ENCODE measurements around the gene CDHR3. TPM values are rescaled to one million over a fixed set of nuclear protein-coding genes. Genes with fewer than 3 reads are reported as not detected.
"Not testable (repeated sequence)": the region's sequence is repeated elsewhere in the genome, so short reads cannot be mapped to it uniquely, and the experiment has no call there.

CDHR3 gene
- total RNA-seq, 1 donor from 2014 or later, result 0.62 TPM

DNA sequence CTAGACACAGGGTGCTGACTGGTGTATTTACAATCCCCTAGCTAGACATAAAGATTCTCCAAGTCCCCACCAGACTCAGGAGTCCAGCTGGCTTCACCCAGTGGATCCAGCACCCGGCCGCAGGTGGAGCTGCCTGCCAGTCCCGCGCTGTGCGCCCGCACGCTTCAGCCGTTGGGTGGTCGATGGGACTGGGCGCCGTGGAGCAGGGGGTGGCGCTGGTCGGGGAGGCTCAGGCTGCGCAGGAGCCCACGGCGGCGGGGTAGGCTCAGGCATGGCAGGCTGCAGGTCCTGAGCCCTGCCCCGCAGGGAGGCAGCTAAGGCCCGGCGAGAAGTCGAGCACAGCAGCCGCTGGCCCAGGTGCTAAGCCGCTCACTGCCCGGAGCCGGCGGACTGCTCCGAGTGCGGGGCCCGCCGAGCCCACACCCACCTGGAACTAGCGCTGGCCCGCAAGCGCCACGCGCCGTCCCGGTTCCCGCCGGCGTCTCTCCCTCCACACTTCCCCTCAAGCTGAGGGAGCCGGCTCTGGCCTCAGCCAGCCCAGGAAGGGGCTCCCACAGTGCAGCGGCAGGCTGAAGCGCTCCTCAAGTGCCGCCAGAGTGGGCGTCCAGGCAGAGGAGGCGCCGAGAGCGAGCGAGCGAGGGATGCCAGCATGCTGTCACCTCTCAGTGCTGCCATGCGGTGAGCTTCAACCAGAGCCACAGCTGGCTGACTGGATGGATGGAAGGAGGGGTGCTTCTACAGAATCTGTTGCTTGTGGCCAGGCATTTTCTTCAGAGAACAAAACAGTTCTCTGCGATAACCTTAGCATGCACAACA lies 7.2 kb upstream of the CDHR3 start:
- intact Hi-C loops (cut with DNase I); DNase-seq (ENCODE audit: low spot score): not testable (repeated sequence)

DNA sequence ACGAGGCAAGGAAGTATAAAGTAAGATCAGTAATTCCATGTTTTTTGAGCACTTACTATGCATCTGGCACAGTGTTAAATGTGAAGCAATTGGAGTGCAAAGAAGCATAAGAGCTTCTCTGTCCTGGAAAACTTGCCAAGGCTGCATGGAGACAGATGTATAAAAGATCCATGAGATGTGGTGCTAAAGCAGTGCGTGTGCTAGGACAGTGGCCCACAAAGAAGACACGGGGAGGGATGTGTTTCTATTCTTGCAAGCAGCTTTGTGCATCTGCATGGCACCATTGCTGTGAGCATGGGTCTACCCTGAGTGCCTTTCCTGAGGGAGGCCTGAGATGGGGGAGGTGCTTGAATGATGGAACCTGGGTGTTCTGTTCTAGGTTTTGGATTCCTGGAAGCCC lies 5.1 kb upstream of the CDHR3 start:
- intact Hi-C loops (cut with DNase I), result no loop called here
- DNase-seq (ENCODE audit: low spot score), result no peak

DNA sequence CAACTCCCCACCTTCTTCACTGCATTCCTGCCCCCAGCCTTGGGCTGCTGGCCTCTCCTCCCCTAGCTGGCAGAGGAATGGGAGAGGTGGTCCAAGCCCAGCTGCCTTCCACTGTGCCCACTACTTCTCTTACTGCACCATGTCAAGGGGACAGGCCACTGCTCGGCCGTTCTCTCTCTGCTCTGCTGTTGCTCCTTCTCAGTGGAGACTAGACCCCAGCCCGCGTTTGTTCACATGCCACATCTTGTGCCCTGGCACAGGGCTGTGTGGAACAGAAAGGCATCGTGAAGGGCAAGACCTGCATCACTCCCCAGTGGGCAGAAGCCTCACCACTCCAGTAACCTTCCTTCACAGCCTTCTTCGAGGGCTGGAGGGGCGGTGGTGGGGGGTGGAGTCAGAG lies 711 bp upstream of the CDHR3 start:
- DNase-seq (ENCODE audit: low spot score), result no peak
- intact Hi-C loops (cut with DNase I), result no loop called here

DNA sequence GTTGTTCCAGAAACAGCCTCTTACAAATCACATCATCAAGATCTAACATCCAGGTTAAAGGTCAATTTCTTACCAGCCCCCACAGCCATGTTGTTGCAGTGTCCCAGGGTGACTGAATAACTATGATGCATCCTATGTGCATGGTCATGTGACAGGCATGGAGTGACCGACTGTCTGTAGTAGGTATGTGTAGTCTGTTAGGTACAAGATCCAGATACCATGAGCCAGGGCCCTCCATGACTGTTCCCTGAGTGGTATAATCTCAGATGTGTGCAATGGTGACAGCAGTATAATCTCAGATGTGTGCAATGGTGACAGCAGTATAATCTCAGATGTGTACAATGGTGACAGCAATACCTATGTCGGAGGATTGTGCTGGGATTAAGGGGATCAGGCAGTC lies 8.8 kb downstream of the CDHR3 start:
- DNase-seq (ENCODE audit: low spot score), result no peak
- intact Hi-C loops (cut with DNase I), result no loop called here

DNA sequence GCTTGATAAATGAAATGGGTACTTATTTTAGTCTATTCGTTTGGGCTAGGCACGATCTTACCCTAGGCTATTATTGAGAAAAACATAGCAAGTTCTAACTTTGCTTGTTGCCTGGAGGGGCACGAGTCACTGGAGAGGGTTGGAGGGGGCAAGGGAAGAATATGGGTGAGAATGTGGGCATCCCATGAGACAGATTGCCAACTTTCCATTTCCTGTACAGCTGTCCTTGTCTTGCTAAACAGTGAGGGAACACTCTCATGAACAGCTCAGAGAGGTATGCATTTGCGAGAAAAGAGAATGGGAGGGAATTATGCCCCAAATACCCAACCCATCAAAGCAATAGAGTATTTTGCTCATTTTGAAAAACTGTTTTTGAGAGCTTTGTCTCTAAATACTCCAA lies 9.2 kb downstream of the CDHR3 start:
- no peak for DNase-seq (ENCODE audit: low spot score)

DNA sequence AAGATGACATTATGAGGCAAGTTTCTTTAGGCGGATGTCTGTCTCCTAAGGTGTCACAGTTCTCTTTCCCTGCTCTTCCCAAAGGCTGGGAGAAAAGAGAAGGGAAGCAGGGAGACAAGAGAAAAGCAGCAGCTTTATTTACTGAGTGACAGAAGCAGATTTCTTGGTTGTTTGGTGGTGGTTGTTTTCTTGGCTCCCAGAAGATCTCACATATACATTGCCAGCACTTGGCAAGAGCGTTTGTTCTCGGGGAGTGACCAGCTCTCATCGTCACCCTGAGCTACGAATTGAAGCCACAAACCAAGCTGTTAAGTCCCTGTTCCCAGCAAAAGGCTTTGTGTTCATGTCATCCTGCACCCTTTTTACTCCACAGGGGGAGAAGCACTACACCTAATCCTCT lies 11.4 kb downstream of the CDHR3 start:
- intact Hi-C loops (cut with DNase I), result no loop called here
- no peak for DNase-seq (ENCODE audit: low spot score)

More for the DNA sequence above, 9.2 kb downstream of the CDHR3 start:
- intact Hi-C loops (cut with DNase I), result no loop called here

DNA sequence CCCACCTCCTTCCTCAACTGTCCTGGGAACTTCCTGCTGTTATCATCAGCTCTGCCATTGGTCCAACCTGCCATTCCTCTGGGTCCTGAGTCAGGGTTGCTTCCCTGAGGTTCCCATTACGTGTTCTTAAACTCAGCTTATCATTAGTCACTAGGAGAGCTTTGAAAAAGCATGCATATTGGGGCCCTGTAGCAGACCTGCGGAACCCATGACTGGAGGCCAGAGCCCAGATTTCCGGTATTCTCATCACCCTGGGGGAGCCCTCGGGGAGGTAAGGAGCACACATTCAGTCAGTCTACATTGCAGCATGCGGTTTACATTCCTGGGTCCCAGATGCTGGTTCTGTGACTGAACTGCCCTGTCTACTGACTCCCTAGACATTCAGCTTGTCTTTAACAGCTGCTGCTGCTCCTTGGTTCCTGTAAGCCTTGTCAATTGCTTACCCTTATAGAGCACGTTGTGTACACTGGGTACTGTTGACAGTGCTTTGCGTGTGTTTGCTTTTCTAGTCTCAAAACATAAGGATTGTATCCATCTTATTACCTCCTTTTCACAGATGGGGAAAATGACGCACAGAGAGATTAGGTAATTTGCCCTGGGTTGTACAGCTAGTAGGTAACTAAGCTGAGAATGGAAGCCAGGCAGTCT lies 12.8 kb downstream of the CDHR3 start:
- intact Hi-C loops (cut with DNase I), result no loop called here

DNA sequence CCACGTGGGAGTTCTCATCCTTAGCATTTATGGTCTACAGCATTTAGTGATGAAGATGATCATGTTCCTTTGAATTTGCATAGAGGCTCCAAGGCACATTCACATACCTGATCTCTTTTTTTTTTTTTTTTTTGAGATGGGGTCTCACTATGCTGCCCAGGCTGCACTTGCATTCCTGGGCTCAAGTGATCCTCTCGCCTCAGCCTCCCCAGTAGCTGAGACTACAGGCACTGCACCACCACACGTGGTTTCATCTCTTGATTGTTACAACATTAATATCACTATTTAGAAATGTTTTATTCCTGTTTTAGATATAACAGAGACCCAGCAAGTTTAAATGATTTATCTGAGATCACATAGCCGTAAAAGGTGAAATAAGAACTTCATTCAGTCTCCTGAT lies 13.8 kb downstream of the CDHR3 start:
- intact Hi-C loops (cut with DNase I), result no loop called here
- DNase-seq (ENCODE audit: low spot score), result no peak

More for the DNA sequence above, 12.8 kb downstream of the CDHR3 start:
- DNase-seq (ENCODE audit: low spot score), result no peak

DNA sequence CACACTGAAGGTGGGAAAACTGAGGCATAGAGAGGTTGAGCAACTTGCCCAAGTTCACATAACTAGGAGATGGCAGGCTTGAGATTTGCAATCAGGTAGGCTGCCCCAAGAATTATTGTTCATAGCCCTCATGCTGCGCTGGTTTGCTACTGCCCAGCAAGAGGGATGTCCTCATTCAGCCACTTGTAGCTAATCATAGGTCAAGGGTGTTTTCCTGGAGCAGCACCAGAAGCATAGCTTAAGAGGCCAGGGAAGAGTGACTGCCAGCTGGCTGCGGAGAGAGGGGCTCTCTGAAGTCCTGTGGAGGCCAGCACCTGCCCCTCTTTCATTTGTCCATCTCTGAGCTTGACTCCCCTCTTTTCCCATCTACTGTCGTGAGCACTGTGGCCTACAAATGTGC lies 15.0 kb downstream of the CDHR3 start:
- no peak for DNase-seq (ENCODE audit: low spot score)
- intact Hi-C loops (cut with DNase I), result no loop called here

DNA sequence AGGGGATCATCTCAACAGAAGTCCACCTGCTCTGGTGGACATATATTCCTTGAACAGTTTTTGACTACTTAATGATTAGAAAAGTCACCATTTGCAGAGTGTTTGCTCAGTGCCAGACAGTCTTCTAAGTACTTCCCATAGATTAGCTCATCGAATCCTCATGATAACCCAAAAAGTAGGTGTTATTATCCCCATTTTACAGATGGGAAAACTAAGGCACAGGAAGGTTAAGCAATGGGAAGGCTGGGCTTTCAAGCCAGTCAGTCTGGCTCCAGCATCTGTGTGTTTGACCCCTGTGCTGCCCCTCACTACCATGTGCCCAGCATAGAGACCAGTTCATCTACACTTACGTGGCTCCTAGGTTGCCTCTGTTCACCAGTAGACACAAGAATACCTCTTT lies 15.9 kb downstream of the CDHR3 start:
- intact Hi-C loops (cut with DNase I), result no loop called here
- no peak for DNase-seq (ENCODE audit: low spot score)

DNA sequence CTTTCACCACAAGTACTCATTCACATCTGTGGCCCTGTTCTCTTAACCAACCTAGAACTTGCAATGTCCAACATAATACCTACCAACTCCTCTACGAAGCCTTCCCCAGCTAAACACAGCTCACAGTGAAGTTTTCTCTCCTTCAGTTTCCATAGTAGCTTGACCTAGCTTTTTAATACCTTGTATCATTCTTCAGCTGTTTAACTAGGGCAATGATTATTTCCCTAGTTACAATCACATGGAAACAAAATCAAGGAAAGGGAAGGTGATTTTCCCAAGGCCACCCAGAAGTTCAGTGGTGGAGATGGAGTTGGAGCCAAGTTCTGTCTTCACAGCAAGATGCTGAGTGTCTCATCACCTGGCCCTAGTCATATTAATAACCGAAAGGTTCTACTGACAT lies 16.3 kb downstream of the CDHR3 start:
- intact Hi-C loops (cut with DNase I), result no loop called here
- no peak for DNase-seq (ENCODE audit: low spot score)

DNA sequence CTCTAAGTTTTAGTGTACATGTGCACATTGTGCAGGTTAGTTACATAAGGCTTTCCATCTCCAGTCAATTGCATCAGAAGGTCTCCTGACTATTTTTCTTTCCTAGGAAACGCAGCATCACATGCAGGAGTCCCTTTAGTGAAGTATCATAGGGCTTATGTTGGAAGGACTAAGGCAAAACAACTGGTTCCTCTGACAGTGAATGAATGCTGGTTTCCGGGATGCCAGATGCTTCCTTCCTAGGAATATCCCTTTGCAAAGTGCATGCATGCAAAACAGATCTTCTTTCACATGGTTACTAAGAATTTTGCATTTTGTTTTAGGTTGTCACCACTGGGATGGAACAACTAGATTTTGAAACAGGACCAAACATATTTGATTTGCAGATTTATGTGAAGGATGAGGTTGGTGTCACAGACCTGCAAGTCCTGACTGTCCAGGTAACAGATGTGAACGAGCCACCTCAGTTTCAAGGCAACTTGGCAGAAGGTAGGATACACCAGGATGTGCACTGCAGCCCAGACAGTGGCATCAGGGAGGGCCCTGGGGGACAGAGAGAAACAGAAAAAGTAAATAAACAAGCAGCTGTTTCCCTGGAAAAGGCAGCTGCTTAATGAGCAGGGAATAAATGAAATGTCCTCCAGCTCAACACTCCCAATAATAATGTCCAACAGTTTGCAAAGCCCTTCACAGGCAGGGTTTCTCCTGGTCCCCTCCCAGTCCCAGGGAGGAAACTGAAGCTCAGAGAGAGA lies 17.8 kb downstream of the CDHR3 start:
- no peak for DNase-seq (ENCODE audit: low spot score)
- intact Hi-C loops (cut with DNase I), result no loop called here

DNA sequence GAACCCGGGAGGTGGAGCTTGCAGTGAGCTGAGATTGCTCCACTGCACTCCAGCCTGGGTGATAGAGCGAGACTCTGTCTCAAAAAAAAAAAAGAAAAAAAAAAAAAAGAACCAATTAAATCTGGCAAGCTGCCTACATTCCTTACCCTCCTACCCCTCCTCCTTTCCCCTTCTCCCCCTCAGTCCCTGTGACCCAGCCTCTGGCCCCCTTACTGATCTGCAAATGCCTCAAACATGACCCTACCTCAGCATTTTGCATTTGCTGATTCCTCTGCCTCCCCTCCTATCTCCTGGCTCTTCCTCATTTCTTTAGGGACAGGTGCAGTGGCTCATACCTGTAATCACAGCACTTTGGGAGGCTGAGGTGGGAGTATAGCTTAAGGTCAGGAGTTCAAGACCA lies 19.3 kb downstream of the CDHR3 start:
- intact Hi-C loops (cut with DNase I), result no loop called here

DNA sequence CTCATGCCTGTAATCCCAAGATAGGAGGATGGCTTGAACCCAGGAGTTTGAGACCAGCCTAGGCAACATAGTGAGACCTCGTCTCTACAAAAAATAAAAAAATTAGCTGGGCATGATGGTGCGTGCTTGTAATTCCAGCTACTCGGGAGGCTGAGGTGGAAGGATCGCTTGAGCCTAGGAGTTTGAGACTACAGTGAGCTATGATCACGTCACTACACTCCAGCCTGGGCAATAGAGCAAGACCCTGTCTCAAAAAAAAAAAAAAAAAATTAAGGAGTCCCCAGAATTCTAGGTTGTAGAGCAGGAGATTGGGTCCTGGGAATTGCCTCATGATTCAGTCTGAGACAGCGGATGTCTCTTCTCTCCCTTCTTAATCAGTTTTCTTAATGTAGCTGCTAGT lies 21.7 kb downstream of the CDHR3 start:
- intact Hi-C loops (cut with DNase I); DNase-seq (ENCODE audit: low spot score): not testable (repeated sequence)

More for the DNA sequence above, 19.3 kb downstream of the CDHR3 start:
- DNase-seq (ENCODE audit: low spot score), result no peak

DNA sequence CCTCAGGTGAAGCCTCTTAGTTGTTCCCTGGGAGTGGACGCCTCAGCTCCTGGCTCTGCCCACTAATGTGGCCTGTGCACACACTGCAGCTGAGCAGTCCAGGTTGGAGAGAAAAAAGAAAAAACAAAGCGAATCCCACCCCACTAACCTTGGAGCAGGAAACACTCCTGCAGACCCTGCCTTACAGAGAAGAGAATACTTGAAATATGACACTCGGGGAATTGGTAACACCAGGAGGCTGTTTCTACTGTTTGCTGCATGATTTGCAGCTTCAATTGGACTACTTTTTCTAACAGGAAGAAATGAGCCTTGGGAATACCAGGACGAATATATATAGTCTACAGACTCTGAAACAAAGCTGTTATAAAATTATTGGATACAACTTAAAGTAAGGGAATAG lies 22.2 kb downstream of the CDHR3 start:
- intact Hi-C loops (cut with DNase I), result no loop called here
- no peak for DNase-seq (ENCODE audit: low spot score)

DNA sequence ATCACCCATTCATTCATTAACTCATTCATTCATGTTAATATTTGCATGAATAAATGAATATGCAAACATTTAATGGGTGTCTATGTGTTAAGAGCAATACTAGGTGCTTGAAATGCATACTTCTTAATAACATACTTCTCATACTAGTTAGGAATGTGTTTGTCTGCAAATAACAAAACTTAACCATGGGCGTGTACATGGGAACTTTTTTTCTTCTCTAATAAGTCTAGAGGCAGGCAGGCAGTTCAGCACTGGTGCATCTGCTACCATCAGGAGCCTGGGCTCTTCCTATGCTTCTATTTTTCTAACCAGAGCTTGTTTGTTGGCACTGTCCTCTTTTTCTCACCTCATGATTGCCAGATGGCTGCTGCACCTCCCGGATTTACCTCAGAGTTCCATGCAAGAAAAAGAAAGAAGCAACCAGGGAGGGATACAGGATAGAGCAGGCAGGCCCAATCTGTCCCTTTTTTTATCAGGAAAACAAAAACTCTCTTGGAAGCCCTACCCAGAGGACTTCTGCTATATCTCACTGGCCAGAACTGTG lies 22.7 kb downstream of the CDHR3 start:
- intact Hi-C loops (cut with DNase I), result no loop called here
- no peak for DNase-seq (ENCODE audit: low spot score)

DNA sequence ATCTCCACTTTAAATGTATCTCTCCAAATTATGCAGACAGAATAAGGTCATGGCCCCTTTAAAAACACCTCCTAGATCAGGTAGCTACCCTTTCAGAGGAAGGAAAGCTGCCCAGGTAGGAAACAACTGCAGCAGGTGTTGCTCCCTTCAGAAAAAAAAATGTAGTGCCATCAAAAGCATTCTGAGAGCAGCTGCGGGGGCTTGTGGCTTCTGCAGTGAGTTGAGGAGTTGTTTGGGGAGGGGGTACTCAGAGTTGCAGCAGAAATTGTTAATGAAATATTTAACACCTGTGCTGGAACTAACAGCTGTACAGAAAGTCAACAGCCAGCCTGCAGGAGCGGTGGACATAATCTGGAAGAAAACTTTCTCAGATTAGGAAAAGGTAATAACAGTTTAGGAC lies 24.0 kb downstream of the CDHR3 start:
- intact Hi-C loops (cut with DNase I), result no loop called here
- DNase-seq (ENCODE audit: low spot score), result no peak

DNA sequence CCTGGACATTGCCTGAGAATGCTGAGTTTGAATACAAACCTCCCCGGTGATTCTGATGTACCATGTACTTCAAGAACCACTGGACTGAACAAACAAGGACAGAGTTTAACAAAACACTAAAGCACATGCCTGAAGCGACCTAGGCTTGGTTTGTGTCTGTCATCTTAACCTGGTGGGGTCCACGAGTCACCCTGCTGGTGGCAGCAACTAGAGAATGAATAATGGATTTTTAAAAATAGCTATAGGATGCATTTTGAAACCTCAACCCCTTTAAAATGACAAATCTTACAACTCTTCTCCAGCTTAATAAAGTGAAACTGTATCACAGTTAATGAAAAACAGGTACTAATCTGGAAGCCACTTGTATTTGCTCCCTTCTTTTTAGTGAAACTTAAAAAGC lies 25.2 kb downstream of the CDHR3 start:
- intact Hi-C loops (cut with DNase I), result no loop called here
- DNase-seq (ENCODE audit: low spot score), result no peak

DNA sequence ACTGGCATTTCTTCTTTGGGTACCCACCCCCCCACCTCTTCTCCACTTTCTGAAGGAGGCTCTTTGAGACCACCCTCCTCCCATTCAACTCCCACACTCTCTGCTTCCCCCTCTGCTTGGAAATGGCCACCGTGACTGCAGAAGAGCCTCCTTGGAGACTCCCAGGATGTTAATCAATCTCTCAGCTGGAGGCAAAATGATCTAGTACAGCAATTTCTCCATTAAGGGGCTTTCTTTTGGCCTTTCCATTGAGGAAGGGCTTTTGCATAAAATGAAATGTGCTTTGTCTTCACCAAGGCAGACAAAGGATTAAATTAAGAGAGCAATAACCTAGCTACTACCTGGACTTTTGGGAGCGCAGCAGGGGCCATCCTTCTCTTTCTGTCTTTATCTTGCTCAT lies 26.1 kb downstream of the CDHR3 start:
- intact Hi-C loops (cut with DNase I), result no loop called here

DNA sequence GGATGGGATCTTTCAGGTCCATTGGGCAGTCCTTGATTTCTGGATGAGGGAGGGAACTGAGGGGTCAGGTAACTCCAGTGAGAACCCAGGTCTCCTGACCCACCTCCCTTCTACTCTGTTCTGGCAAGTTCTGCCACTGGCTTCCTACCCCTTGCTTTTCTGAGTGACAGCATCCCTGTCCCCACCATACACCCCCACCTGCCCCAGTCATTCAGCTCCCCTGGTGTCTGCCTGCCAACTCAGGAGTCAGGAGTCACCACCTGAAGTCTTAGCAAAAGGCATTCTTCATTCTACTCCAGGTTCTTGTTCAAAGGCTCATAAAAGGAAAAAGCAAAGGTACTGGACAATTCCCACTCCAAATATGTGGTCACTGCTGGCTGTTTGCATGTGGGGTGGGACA lies 26.6 kb downstream of the CDHR3 start:
- intact Hi-C loops (cut with DNase I), result no loop called here
- no peak for DNase-seq (ENCODE audit: low spot score)

More for the DNA sequence above, 26.1 kb downstream of the CDHR3 start:
- no peak for DNase-seq (ENCODE audit: low spot score)
